ENCODE results near the gene RGS8.

Gene RGS8

DNA sequence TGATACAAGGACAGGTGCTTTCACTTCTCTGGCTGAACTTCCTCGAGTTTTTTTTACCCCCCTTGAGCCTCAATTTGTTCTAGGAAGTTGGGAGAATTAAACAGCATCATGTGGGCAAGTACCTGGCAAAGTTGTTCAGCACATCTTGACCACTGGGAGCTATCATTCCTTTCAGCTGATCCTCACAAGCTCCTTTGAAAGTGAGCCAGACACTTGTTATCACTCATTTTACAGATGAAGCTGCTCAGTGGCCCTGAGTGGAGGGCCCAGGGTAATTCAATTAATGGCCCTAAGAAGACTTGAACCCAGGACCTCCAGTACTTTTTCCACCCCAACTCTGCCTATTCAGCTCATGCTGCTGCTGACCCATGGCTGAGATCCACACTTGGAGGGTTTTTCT is 2.0 kb downstream of the RGS8 start:
- in situ Hi-C loops (cut with MboI; ENCODE audit: low sequenced_read_pairs, unreplicated experiment): no loop called here
- DNase-seq (ENCODE audit: low spot score): no peak
- TF ChIP-seq, protein P1, sequence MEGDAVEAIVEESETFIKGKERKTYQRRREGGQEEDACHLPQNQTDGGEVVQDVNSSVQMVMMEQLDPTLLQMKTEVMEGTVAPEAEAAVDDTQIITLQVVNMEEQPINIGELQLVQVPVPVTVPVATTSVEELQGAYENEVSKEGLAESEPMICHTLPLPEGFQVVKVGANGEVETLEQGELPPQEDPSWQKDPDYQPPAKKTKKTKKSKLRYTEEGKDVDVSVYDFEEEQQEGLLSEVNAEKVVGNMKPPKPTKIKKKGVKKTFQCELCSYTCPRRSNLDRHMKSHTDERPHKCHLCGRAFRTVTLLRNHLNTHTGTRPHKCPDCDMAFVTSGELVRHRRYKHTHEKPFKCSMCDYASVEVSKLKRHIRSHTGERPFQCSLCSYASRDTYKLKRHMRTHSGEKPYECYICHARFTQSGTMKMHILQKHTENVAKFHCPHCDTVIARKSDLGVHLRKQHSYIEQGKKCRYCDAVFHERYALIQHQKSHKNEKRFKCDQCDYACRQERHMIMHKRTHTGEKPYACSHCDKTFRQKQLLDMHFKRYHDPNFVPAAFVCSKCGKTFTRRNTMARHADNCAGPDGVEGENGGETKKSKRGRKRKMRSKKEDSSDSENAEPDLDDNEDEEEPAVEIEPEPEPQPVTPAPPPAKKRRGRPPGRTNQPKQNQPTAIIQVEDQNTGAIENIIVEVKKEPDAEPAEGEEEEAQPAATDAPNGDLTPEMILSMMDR (IDR thresholded peaks at IDR 0.05; ENCODE audit: borderline replicate concordance, control extremely low read depth, extremely low read depth, insufficient read depth, missing control alignments): no peak

DNA sequence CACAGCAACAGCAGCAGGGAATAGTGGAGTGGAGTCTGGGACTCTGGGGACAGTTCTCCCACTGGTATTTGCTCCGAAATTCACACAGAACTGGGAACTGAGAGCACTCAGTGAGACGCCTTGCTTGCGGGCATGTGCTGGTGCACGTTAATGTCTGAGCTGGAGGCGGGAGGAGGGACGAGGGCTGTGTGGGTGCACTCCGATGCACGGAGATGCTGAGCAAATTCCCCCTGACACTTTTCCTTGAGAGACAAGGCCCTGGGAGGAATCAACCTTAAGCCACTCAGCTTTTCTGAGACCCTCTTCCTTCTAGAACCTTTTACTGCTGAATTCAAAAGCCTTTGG is 2.8 kb downstream of the RGS8 start:
- in situ Hi-C loops (cut with MboI; ENCODE audit: low sequenced_read_pairs, unreplicated experiment): no loop called here
- TF ChIP-seq, protein P1 (IDR thresholded peaks at IDR 0.05; ENCODE audit: borderline replicate concordance, control extremely low read depth, extremely low read depth, insufficient read depth, missing control alignments): no peak
- no peak for DNase-seq (ENCODE audit: low spot score)

DNA sequence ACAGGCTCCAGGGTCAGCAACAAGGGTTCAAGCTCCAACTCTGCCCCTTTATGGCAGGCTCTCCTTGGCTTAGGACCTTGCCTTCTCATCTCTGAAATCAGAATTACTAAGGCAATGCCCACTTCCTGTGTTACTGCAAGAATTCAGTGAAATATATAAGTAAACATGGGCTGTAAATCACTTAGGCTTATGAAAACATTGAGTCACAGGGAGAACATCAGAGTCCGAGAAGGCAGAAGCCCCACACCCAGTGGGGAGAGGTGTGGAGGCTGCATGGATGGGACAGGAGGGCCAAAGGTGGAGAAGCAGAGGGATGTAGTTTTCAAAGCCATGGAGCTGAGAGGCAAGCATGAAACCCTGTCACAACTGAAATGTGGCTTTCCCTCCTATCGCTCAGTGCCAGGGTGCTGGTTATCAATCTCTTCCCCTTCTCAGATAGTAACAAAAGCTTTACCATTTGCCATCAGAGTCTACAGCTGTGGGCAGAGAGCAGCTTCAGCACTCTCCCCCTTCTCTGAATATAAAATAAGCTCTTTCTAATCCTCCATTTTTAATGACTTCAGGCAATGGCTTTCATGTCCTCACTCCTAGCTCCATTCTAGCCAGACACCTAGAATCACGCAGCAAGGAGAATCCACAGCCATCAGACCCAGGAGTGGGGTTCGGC is 3.4 kb downstream of the RGS8 start:
- no peak for DNase-seq (ENCODE audit: low spot score)
- in situ Hi-C loops (cut with MboI; ENCODE audit: low sequenced_read_pairs, unreplicated experiment): no loop called here
- TF ChIP-seq, protein P1 (IDR thresholded peaks at IDR 0.05; ENCODE audit: borderline replicate concordance, control extremely low read depth, extremely low read depth, insufficient read depth, missing control alignments): no peak

DNA sequence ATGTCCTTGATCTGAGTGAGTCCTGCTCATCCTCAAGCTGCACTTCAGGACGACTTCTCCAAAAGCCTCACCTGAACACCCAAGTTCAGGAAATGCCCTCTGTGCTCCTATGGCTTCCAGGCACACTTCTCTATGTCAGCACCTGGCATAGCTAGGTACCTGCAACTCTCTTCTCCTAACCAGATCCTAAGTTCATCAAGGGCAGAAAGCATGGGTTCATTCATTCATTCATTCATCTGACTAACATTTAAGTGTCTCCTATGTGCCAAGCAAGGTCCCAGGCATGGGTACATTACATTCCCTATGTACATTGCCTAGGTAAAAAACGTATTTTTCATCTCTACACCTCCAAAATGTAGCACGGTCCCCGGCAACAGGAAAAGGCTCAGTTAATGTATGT is 4.0 kb downstream of the RGS8 start:
- in situ Hi-C loops (cut with MboI; ENCODE audit: low sequenced_read_pairs, unreplicated experiment): no loop called here
- DNase-seq (ENCODE audit: low spot score): no peak
- TF ChIP-seq, protein P1 (IDR thresholded peaks at IDR 0.05; ENCODE audit: borderline replicate concordance, control extremely low read depth, extremely low read depth, insufficient read depth, missing control alignments): no peak

DNA sequence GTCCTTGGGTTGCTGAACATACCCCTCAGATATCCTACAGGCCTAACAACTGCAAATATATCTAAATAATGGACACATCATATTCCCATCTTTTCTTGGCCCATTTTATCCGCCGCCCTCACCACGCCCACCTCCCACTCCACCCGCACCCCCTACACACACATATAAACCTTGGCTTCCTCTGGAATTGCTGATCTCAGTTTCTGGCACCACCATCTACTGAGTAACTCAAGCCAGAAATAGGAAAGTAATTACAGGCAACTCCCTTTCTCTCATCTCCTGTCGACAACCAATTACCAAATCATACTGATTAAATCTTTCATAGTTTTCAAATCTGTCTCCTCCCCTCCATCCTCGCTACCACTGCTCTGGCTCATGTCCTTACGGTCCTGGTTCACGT is 4.7 kb downstream of the RGS8 start:
- DNase-seq (ENCODE audit: low spot score): no peak
- TF ChIP-seq, protein P1 (IDR thresholded peaks at IDR 0.05; ENCODE audit: borderline replicate concordance, control extremely low read depth, extremely low read depth, insufficient read depth, missing control alignments): no peak
- in situ Hi-C loops (cut with MboI; ENCODE audit: low sequenced_read_pairs, unreplicated experiment): no loop called here

DNA sequence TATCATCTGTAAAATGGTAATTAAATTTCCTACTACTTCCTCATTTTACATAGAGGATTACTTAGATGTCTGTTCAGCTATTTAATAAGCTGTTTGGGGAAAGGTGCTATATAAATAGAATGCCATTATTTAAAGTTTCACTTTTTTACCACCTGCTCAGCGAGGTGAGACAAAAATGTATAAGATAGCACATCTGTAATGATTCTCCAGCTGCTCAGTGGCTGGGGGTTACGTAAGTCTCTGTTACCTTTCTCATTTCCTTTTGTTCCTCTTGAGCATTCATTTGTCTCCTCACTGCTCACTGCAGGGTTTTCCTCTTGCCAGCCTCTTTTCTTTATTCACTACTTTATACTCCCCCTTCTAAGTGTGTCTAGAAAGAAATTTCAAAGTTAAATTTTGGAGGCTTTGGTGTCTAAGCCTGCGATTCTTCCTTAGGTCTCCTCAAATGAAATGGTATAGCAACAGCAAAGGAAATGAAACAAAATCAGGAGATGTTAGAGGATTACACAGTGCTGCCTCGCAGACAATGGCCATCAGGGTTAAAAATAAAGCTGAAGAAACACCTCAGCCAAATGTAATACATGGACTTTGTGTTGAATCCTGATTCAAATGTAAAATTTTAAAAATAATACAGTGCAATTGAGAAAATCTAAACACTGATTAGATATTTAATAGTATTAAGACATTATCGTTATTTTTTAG is 6.8 kb downstream of the RGS8 start:
- TF ChIP-seq, protein P1 (IDR thresholded peaks at IDR 0.05; ENCODE audit: borderline replicate concordance, control extremely low read depth, extremely low read depth, insufficient read depth, missing control alignments): no peak
- DNase-seq (ENCODE audit: low spot score): peak; percentile 69
- in situ Hi-C loops (cut with MboI; ENCODE audit: low sequenced_read_pairs, unreplicated experiment): no loop called here

Data from GM13976 (cell line).